Gastrocnemius medialis (tissue), 4 donors: ENCODE data around the gene DYNLRB2.

Source experiments
- POLR2A ChIP-seq, 2 donors: fragments of 450-650 bp; IDR thresholded peaks; one replicate each; pipeline ENCODE4 v1.6.1; 2017; ENCODE audit warnings: antibody characterized with exemption in 2 of 2, mild to moderate bottlenecking in 2 of 2, moderate library complexity in 2 of 2
- TF ChIP-seq, protein P1 (sequence below), 5 experiments: fragments of 450-650 bp in 3 of 5; fragments of 200-600 bp in 2 of 5; sonication (generic) in 2 of 5; IDR thresholded peaks in 4 of 5; conservative IDR thresholded peaks in 1 of 5; 1 replicate in 4 of 5; 2 replicates in 1 of 5; pipeline ENCODE4 v1.5.1; 2016 to 2019; ENCODE audit warnings: antibody characterized with exemption in 5 of 5, mild to moderate bottlenecking in 3 of 5, moderate library complexity in 3 of 5

DNA sequence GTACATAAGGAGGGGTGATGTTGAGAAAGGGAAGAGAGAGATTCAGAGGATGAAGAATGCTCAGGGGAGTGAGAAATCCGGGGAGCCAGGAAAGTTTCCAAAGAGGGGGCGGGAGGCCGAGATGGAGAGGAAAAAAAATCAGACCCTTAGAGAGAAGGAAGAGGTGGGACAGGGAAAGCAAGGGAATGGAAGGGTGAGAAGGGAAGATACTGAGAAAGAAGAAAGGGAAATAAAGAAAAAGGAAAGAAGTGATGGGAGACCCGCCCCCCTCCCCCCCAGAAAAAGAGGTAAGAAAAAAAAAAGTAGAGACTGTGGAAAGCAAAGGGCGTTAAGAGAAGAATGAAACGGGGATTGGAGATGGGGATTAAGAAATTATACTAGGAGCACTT lies 507 bp downstream of the DYNLRB2 start:
- TF ChIP-seq, protein P1, sequence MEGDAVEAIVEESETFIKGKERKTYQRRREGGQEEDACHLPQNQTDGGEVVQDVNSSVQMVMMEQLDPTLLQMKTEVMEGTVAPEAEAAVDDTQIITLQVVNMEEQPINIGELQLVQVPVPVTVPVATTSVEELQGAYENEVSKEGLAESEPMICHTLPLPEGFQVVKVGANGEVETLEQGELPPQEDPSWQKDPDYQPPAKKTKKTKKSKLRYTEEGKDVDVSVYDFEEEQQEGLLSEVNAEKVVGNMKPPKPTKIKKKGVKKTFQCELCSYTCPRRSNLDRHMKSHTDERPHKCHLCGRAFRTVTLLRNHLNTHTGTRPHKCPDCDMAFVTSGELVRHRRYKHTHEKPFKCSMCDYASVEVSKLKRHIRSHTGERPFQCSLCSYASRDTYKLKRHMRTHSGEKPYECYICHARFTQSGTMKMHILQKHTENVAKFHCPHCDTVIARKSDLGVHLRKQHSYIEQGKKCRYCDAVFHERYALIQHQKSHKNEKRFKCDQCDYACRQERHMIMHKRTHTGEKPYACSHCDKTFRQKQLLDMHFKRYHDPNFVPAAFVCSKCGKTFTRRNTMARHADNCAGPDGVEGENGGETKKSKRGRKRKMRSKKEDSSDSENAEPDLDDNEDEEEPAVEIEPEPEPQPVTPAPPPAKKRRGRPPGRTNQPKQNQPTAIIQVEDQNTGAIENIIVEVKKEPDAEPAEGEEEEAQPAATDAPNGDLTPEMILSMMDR (IDR thresholded peaks at IDR 0.05 in 4 of 5, conservative IDR thresholded peaks at IDR 0.05 in 1 of 5), result no peak
- no peak for TF ChIP-seq POLR2A (IDR thresholded peaks at IDR 0.05)
